GM23248 (cell line): ENCODE data around the gene CSNK1G1. TPM values are rescaled to one million over a fixed set of nuclear protein-coding genes. Genes with fewer than 3 reads are reported as not detected.

Experiments used
- DNase-seq: peaks from one replicate; pipeline ENCODE4 v3.0.0-alpha.2; 2015
- H2AFZ ChIP-seq: fragments of 200-600 bp; sonication (generic); 2 replicates; pipeline ENCODE4 v1.6.1; 2016; ENCODE audit warnings: antibody characterized with exemption
- H3F3A ChIP-seq: fragments of 200-600 bp; sonication (generic); 2 replicates; pipeline ENCODE4 v1.6.1; 2016; ENCODE audit warnings: mild to moderate bottlenecking, antibody characterized with exemption, mixed run types; ENCODE audit not compliant: insufficient read depth
- H3K27ac ChIP-seq: fragments of 200-600 bp; sonication (generic); 2 replicates; pipeline ENCODE4 v1.5.1; 2016; ENCODE audit warnings: mild to moderate bottlenecking
- H3K27me3 ChIP-seq: fragments of 200-600 bp; sonication (generic); replicated peaks from 2 replicates; pipeline ENCODE4 v1.6.1; 2016; ENCODE audit warnings: mild to moderate bottlenecking; ENCODE audit not compliant: insufficient read depth
- H3K36me3 ChIP-seq: fragments of 200-600 bp; sonication (generic); 2 replicates; pipeline ENCODE4 v1.6.1; 2016; ENCODE audit warnings: low read depth, mild to moderate bottlenecking
- H3K4me1 ChIP-seq: fragments of 200-600 bp; sonication (generic); 2 replicates; pipeline ENCODE4 v1.6.1; 2016; ENCODE audit warnings: mild to moderate bottlenecking; ENCODE audit not compliant: insufficient read depth
- H3K4me2 ChIP-seq: fragments of 200-600 bp; sonication (generic); one replicate; pipeline ENCODE4 v1.6.1; 2016; ENCODE audit warnings: mild to moderate bottlenecking; ENCODE audit not compliant: unreplicated experiment
- H3K4me3 ChIP-seq: fragments of 200-600 bp; sonication (generic); 2 replicates; pipeline ENCODE4 v1.5.1; 2016; ENCODE audit warnings: mild to moderate bottlenecking
- H3K79me2 ChIP-seq: fragments of 200-600 bp; sonication (generic); 2 replicates; pipeline ENCODE4 v1.6.1; 2016; ENCODE audit warnings: mild to moderate bottlenecking; ENCODE audit not compliant: insufficient read depth
- H3K9ac ChIP-seq: fragments of 200-600 bp; sonication (generic); 2 replicates; pipeline ENCODE4 v1.6.1; 2016; ENCODE audit warnings: mild to moderate bottlenecking
- H3K9me2 ChIP-seq: fragments of 200-600 bp; sonication (generic); 2 replicates; pipeline ENCODE4 v1.6.1; 2016; ENCODE audit warnings: mixed run types, mild to moderate bottlenecking, moderate library complexity; ENCODE audit not compliant: insufficient read depth
- H3K9me3 ChIP-seq: fragments of 200-600 bp; sonication (generic); one replicate; pipeline ENCODE4 v1.6.1; 2017; ENCODE audit warnings: low read depth
- H4K20me1 ChIP-seq: fragments of 200-600 bp; sonication (generic); 2 replicates; pipeline ENCODE4 v1.6.0; 2016; ENCODE audit not compliant: insufficient read depth
- EZH2 ChIP-seq: fragments of 200-600 bp; sonication (generic); IDR thresholded peaks from 2 replicates; pipeline ENCODE4 v1.6.1; 2018; ENCODE audit warnings: antibody characterized with exemption, mild to moderate bottlenecking; ENCODE audit not compliant: insufficient read depth, poor library complexity, severe bottlenecking
- EZH2phosphoT487 ChIP-seq: fragments of 200-600 bp; sonication (generic); IDR thresholded peaks from 2 replicates; pipeline ENCODE4 v1.6.1; 2018; ENCODE audit warnings: antibody characterized with exemption, moderate library complexity, mild to moderate bottlenecking, low read depth; ENCODE audit not compliant: insufficient read depth
- WGBS, 2 experiments: methylation state at CpG; one replicate each; pipeline ENCODE4 v1.1.6; 2015 to 2017; ENCODE audit warnings: low lambda C conversion rate in 2 of 2, low coverage in 1 of 2; ENCODE audit errors: missing lambda C conversion rate in 2 of 2; 5-methylcytosine and 5-hydroxymethylcytosine counted together
- in situ Hi-C: fragments of 300-500 bp; cut with MboI; formaldehyde crosslinking; loops from 2 replicates; pipeline ENCODE4 v1.15.0; 2020
- polyA plus RNA-seq: library from polyadenylated mRNA; unstranded; fragments of >200 nt; fragmentation: Nextera tagmentation; extraction: Ambion mirVana; gene quantifications from 2 replicates; pipeline ENCODE4 v1.2.1, GENCODE V29; 2016
- total RNA-seq: library from RNA; depleted of rRNA; stranded (reverse); fragments of >200 nt; shearing (Covaris generic); gene quantifications from 2 replicates; pipeline ENCODE4 v1.2.3, GENCODE V29; 2014

The CSNK1G1 gene
- total and polyA plus RNA-seq, 2 experiments from 2014 or later = 14.8 to 17.1 TPM

DNA sequence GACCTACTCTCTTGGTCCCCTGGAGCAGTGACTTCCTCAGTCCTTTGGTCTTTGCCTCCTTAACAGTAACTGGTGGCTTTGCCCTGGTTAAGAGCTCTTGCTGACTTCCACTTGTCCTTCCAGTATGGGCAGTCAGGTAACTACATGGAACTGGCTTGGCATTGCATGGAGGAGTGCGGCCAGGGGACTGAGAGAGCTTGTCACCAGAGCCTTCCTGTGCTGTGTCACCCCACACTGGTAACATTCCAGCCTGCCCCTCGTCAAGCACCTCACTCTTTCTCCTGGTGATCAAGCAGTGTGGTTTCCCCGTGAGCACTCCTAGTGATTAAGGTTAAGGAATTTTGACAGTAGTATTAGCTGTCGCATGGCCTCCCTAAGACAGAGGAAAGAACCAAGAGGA is 223.8 kb downstream of the CSNK1G1 start:
- H2AFZ ChIP-seq = no peak overlapping the region
- 95% methylated on average over 4 of the region's 4 CpGs for WGBS, 2 experiments

DNA sequence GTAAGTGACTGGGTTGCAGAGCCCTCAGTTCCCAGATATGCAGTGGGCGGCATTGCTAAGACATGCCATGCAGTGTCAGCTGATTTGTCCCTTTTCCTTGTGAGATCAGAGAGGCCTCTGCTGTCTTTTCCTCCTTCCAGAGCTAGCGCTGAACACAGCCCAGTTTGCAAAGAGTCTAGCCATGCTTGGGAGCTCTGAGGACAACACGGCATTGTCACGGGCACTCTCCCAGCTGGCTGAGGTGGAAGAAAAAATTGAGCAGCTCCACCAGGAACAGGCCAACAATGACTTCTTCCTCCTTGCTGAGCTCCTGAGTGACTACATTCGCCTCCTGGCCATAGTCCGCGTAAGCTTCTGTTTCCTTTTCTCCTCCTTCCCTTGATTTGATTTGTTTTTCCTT is 224.4 kb downstream of the CSNK1G1 start:
- Histone ChIP-seq H2AFZ (no peak overlapping the region), H3K27ac (no peak overlapping the region), H3K9me2 (no peaks in the 10 kb centered on the region), H3K9ac (no peak overlapping the region), H3K36me3 (peaks cover 64% of the 10 kb centered on the region), H3K4me1 (no peaks in the 10 kb centered on the region), H3K27me3 (no peaks in the 10 kb centered on the region), H3F3A (no peaks in the 10 kb centered on the region), H3K4me3 (no peak overlapping the region), H3K79me2 (no peaks in the 10 kb centered on the region), H3K9me3 (no peaks in the 10 kb centered on the region), H3K4me2 (no peak overlapping the region), H4K20me1 (no peaks in the 10 kb centered on the region)
- TF ChIP-seq EZH2 (no peak), EZH2phosphoT487 (no peak)
- in situ Hi-C loops = no loop called here
- WGBS, 2 experiments = 87 to 88% methylated on average over 7 of the region's 7 CpGs
- DNase-seq = no peak

More for the DNA sequence above, 223.8 kb downstream of the CSNK1G1 start:
- no peak for DNase-seq
- no peak overlapping the region for H3K4me3 ChIP-seq
- in situ Hi-C loops = no loop called here
- no peak overlapping the region for H3K4me2 ChIP-seq
- H3K9me2 ChIP-seq = no peaks in the 10 kb centered on the region
- no peaks in the 10 kb centered on the region for H3K4me1 ChIP-seq
- H3K27ac ChIP-seq = no peak overlapping the region
- H3K9ac ChIP-seq = no peak overlapping the region
- no peak for TF ChIP-seq EZH2phosphoT487
- H3K27me3 ChIP-seq = no peaks in the 10 kb centered on the region
- H3K79me2 ChIP-seq = no peaks in the 10 kb centered on the region
- H3K9me3 ChIP-seq = no peaks in the 10 kb centered on the region
- H4K20me1 ChIP-seq = no peaks in the 10 kb centered on the region
- H3F3A ChIP-seq = no peaks in the 10 kb centered on the region
- H3K36me3 ChIP-seq = peaks cover 62% of the 10 kb centered on the region

- Histone ChIP-seq H3K27me3 (no peaks in the 10 kb centered on the region), H3K36me3 (peaks cover 54% of the 10 kb centered on the region), H3K9ac (no peak overlapping the region), H2AFZ (no peak overlapping the region), H3K9me3 (no peaks in the 10 kb centered on the region), H3K9me2 (no peaks in the 10 kb centered on the region), H3K4me1 (no peaks in the 10 kb centered on the region), H3K4me3 (no peak overlapping the region), H3K79me2 (no peaks in the 10 kb centered on the region), H3F3A (no peaks in the 10 kb centered on the region), H3K4me2 (no peak overlapping the region), H3K27ac (no peak overlapping the region), H4K20me1 (no peaks in the 10 kb centered on the region)
- DNase-seq = no peak
- 98 to 100% methylated on average over 3 of the region's 3 CpGs for WGBS, 2 experiments
- TF ChIP-seq EZH2phosphoT487 (no peak), EZH2 (no peak)
- in situ Hi-C loops = no loop called here
Measured at GRCh38 chr15:64130159-64130558, 225.8 kb downstream of the CSNK1G1 start.

- Histone ChIP-seq H3K36me3 (peaks cover 71% of the 10 kb centered on the region), H3K9me3 (no peaks in the 10 kb centered on the region), H2AFZ (no peak overlapping the region), H3K4me2 (no peak overlapping the region), H4K20me1 (no peaks in the 10 kb centered on the region), H3K27me3 (no peaks in the 10 kb centered on the region), H3K79me2 (no peaks in the 10 kb centered on the region), H3K9me2 (no peaks in the 10 kb centered on the region), H3K4me1 (no peaks in the 10 kb centered on the region), H3K4me3 (no peak overlapping the region), H3K27ac (no peak overlapping the region), H3F3A (no peaks in the 10 kb centered on the region), H3K9ac (no peak overlapping the region)
- DNase-seq = no peak
- in situ Hi-C loops = no loop called here
- TF ChIP-seq EZH2phosphoT487 (no peak), EZH2 (no peak)
- WGBS, 2 experiments = 80 to 86% methylated on average over 6 of the region's 6 CpGs
Measured at GRCh38 chr15:64127521-64128270, 228.3 kb downstream of the CSNK1G1 start.
